ENCODE data around the gene UBXN4.
"Not testable (repeated sequence)": the region's sequence is repeated elsewhere in the genome, so short reads cannot be mapped to it uniquely, and the experiment has no call there.

The UBXN4 gene

DNA sequence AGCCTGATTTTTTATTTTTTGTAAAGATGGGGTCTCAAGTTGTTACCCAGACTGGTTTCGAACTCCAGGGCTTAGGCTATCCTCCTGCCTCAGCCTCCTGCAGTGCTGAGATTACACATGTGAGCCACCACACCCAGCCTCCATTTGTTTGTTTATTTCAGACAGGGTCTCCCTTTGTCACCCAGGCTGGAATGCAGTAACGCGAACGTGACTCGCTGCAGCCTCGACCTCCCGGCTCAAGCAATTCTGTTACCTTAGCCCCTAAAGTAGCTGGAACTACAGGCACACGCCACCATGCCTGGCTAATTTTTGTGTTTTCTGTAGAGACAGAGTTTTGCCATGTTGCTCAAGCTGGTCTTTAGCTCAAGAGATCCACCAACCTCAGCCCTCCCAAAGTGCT, 27.2 kb downstream of the UBXN4 start:
- no peak for DNase-seq

DNA sequence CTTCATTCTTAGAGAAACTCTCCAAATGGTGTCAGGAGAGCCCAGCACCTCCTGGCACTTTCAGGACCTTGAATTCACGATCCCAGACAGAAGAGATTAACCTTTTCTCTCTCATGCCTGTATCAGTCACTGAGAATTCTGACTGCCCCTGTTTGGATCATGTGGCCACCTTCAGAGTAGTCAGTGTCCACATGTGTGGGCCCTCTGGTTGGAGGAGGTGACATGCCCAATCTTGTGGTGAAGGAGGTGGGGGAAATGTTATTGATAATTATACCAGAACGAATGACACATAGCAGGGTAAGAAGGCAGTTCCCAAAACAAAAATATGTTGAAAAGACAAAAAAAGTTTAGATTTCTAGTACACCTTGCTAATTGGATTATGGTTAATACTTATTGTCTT, 31.7 kb downstream of the UBXN4 start:
- DNase-seq = no peak

DNA sequence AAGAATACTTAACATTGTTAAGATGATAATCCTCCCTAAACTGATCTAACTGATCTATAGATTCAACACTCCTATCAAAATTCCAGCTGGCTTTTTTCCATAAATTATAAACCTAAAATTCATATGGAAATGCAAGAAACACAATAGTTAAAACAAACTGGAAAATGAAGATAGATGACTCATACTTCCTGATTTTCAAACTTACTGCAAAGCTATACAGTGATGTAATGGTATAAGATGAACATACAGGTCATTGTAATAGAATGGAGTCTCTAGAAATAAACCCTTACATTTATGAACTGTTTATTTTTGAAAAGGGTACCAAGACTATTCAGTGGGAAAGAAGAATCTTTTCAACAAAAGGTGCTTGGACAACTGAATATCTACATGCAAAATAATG, 32.3 kb downstream of the UBXN4 start:
- no peak for DNase-seq

DNA sequence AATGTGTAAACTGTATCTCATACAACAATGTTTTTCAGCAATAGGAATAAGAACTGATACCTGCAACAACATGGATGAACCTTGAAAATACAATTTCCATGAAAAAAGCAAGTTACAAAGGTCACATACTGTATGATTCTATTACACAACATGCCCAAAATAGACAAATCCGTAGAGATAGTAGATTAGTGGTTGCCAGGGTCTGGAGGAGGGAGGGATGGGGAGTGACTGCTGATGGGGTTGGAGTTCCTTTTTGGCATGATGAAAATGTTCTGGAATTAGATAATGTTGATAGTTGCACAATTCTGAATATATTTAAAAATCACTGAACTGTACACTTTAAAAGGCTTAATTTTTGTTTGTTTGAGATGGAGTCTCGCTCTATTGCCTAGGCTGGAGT, 33.8 kb downstream of the UBXN4 start:
- DNase-seq = no peak

DNA sequence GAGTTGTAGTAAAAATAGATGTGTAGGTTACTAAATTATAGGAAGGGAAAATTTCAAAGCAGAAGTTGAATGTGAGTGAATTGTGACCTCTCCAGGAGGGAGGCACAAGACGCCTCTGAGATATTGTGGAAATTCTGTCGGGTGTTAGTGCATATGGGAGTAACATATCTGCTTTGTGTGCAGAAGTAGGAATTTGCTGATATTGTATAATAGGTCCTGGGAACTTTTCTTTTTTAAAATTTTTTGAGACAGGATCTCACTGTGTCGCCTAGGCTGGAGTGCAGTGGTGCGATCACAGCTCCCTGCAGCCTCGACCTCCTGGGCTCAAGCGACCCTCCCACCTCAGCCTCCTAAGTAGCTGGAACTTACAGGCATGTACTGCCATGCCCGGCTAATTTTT, 34.7 kb downstream of the UBXN4 start:
- no peak for DNase-seq

DNA sequence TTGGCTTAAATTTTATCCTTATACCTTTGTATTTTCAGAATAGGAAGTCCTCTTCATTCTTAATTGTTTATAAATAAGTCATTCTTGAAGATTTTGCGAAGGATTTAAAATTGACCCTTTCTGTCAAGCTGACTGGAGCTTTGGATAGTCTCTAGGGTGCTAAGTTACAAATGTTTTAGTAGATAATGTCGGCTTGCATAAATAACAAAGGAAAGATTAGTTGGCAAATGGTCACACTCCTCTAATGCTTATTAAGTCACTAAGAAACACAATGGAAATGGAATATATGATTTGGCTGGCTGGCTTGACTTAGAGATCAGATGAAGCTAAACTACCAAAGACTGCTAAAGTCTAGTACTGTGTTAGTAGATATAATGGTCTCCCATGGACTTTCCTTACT, 40.6 kb downstream of the UBXN4 start:
- no peak for DNase-seq

DNA sequence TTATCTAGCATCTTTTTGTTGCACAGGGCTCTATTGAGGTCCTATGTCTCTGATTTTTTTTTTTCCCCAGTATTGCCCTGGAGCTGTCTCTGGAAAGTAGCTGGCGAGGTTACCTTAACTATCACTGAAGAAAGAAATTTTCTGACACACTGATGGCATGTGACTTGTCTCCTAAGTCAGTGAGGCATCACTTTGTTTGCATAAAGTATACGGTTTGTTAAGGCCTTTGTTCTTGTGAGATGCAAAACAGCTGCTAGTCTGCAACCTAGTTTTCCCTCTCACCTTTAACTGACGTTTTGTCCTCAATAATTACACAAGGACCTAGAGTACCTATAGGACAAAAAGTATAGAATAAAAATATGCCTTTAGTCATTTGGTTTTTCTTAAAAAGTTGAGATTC, 41.8 kb downstream of the UBXN4 start:
- DNase-seq = no peak

DNA sequence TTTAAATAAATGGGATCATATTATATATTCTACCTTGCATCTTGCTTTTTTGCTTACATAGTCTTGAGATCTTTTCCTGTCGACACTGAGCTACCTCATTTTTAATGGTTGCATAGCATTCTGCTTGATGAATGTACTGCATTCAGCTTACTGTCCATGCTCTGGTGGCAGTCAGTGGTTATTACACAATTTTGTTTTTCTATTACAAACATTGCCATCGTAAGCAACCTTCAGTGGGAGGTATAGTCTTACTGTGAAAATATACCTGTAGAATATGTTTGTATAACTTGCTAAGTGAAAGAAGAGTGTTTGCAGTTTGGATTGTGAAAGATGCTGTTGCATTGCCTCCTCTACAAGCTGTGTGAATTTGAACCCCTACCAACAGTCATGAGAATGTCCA, 43.4 kb downstream of the UBXN4 start:
- no peak for DNase-seq

DNA sequence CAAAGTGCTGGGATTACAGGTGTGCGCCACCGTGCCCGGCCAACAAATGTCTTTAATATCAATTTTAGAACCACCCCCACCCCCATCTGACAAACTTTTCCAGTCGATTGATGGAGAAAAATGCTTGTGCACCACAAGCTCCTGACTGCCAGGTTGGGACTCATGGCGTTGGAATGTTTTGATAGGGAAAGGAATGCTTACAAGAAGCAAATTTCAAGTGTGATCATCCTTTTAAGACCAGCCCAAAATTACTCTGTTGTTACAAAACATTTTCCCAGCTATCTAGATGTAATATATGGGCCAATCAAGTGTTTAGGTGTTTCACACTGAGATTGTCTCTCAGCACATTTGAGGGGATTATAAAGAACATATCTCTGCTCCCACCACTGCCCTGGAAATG, 45.2 kb downstream of the UBXN4 start:
- no peak for DNase-seq

DNA sequence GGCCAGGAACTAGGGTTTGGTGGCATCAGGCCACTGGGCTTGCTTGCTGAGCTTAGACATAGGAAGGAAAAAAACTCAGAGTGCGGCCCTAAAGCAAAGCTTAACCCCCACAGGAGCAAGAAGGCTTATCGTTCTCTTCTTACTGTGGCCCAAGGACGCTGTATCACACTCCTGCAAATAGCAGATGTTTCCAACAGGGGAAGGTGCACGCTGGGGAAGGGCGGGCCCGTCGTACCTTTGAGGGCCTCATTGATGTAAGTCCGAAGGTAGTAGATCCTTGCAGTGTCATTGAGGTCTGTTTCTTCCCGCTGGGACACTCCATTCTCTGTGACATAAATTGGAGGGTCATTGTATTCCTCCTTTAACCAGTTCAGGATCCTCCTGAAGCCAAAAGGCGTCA, 48.8 kb downstream of the UBXN4 start:
- no peak for DNase-seq

DNA sequence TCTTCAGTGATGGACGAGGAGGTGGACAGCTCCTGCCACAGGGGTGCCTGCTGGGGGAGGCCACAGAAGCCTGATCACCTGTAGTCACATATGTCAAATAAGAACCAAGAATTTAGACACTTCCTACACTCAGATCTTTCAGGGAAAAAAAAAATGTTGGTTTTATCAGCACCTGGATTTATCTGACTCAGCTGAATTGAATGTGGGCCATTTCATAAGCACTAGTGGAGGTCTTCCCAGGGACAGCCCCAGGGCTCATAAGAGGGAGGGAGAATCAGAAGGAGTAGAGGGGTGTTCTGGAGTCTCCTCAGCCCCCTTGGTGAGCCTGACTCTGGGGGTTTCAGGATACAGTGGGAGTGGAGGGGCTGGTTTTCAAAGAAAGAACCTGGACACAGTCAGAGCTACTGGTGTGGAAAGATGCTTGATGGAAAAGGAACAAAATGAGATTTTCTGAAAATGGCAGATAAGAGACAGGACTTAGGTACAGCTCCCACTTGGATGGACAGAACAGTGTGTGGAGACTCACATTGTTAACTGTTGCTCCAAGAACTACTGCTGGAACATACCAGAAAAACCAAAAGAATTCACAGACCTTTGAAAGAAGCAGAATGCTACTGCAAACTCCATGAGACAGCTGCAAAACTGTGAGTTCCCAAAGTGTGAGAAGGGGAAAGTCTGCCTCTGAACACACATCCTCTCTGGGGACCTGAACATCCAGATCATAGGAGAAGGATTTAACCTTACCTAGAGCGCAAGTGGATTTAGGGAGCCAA, 49.9 kb downstream of the UBXN4 start:
- no peak for DNase-seq

DNA sequence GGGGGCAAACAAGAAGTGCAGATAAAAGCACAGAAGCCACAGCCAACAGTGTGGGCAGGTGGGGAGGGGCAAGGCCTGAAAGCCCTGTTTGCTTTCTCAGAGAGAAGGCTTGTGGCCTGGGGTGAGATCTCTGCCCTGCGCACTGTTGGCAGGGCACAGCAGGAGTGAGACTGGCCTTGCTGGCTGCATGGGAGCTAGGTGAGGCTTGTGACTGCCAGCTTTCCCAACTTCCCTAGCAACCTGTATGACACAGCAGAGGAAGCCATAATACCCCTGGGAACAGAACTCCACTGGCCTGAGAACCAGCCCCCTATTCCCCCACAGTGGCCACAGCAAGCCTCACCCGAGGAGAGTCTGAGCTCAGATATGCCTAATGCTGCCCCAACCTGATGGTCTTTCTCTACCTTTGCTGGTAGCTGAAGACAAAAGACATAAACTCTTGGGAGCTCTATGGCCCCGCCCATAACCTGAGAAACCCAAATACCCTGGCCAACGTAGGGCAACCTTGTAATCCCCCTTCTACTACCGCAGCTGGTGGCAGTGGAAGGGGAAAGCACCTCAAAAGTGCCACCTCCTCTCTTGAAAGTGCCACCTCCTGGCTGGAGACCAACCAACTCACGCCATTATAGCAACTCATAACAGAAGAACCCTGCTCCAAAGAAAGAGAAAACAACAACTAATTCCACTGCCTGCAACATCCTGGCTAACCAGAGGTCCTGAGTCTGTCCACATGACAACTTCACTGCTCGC, 50.9 kb downstream of the UBXN4 start:
- peak; percentile 56 for DNase-seq

DNA sequence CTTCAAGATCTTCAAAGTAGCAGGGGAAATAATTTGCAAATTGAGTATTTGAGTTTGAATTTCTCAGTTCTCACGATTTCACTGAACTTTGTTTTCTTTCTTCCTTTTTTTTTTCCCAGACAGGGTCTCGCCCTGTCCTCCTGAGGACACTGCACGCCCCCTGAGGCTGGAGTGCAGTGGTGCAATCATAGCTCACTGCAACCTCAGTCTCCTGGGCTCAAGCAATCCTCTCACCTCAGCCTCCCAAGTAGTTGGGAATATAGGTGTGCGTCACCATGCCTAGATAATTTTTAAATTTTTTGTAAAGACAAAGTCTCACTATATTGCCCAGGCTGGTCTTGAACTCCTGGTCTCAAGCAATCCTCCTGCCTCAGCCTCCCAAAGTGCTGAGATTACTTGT, 54.0 kb downstream of the UBXN4 start:
- not testable (repeated sequence) for DNase-seq

DNA sequence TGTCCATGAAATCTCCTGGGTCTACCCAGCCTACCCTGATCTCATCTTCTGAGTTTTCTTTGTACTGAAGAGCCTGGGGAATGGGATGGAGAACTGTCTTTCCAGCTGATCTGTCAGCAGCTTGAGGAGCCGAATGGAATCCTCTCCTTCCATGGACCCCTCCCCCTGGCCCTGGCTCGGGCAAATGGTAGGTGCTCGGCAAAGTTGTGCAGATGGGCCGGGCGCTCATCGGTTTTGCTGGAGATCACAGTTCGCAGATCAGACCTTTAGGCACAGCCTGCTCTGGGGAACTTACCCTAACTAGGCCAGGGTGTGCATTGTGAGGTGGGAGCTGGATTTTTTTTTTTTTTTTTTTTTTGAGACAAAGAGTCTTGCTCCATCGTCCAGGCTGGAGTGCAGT, 55.0 kb downstream of the UBXN4 start:
- DNase-seq = no peak

DNA sequence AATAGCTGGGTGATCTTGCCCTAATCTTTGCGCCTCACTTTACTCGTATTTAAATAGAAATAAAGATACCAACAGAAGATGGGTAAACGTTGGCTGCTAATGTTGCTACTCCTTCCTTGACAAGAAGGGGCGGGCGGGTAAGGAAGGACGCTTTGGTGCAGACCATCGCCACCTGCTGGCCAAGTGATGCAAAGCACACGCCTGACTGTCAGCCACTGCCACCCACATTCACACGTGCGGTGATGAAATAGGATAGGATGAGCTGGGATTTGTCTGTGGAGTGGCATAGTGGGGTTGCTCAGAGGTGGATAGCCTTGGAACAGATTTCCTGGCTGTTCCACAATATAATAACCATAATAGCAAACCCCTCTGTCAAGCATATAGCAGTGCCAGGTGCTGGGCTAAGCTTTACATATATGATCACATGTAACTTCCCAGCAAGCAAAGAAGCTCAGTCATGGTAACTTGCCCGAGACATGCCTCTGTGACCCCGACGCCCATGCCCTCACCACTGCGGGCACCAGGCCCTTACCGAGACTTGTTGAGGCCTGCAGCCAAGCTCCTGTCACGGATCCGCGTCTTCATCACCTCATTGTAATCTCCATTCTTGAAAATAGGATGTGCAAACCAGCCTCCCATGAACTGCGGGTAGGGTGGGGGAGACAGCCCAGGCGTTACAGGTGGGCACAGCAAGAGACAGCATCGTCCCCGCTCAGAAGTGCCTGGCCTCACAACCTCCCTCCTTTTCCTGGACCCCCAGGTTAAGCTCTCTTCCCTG, 56.0 kb downstream of the UBXN4 start:
- DNase-seq = peak; percentile 86

DNA sequence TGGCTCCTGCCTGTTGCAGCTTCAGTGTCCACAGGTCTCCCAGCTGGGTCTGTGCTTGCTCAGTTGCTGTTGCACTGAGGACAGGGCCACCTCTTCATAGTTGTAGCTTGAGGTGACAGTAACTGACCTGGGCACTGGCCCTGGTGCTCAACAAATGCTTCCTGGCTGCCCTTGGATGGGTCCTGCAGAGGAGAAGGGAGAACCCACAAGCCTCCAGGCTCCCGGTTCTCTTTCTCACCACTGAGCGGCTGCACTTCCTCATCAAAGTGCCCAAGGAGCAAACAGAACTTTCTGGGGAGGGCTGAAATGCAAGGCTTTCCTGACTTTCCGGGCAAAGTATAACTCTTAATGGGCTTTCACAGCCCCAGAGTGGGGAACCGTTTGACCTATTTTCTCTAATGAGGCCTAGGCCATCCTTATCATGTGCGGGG, 56.6 kb downstream of the UBXN4 start:
- no peak for DNase-seq

DNA sequence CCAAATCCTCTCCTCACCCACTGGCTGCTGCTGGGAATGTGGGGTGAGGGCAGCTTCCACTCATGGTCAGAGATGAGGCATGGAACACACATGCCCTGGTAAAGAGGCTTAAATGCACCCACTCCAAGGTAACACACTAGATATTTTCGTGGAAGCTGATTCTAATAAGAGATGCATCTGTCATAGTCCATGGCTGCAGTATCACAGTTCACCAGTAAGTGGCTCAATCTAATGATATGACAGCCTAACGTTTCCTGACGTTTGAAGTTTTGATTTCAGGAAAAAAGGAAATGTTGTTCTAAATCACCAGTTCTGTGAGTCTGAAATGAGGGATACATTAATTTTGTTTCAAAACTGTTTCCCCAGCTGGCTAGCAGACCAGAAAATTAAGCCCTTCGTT, 57.1 kb downstream of the UBXN4 start:
- no peak for DNase-seq

DNA sequence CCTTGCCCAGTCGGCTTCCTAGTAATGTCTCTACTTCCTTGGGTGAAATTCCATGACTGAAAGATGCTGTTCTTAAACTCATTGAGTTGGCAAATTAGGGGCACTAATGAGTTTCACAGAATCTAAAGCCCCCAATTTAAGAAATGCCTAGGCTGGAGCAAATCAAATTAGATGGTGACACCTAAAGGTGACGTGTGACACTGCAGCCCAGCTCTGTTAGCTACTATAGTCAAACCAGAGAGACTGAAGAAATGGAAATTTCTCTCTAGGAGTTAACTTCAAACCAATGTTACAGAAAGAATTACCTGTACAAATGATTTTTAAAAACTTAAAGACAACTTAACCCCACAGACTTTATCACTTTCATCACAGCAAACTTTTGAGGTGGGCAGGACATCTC, 58.1 kb downstream of the UBXN4 start:
- DNase-seq = no peak

DNA sequence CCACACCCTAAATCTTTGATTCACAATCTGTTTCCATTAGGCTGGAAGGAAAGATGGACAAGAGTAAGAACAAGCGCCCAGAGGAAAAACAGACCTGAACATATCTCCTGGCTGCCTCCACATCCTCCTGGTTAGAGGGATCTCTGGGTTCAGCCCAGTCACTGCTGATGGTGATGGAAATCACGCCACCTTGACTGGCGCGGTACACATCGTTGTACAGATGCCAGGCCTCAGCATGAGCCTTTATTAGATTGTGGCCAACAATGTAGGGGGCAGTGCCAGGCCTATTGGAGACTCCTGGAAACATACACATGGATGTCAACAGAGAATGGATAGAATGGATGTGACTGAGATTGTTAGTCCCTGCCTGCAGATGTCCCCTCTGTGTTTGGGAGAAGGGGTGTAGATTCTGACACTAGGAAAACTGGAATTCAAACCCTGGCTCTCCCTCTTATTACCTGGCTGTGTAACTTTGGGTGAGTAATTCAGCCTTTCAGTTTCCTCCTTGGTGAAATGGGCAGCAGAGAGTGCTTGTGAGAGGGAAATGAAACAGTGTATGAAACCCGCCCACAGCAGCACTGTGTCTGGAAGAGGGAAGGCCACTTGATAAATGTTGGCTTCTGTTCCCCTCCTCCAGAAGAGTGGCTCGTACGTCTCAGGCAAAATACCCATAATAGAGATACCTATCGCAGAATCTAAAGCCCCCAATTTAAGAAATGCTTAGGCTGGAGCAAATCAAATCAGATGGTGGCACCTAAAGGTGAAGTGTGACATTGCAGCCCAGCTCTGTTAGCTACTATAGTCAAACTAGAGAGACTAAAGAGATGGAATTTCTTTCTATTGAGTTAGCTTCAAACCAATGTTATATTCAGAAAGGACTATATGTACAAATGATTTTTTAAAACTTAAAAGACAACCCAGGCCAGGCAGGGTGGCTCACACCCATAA, 59.1 kb downstream of the UBXN4 start:
- no peak for DNase-seq

DNA sequence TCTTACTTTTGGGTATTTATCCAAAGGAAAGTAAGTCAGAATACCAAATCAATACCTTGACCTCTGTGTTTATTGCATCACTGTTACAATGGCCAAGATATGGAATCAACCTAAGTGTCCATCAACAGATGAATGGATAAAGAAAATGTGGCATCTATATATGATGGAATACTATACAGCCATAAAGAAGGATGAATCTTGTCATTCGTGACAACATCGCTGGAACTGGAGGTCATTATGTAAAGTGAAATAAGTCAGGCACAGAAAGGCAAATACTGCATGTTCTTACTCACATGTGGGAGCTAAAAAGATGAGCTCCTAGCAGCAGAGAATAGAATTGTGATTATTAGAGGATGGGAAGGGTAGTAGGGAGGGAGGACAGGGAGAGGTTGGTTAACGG, 60.7 kb downstream of the UBXN4 start:
- no peak for DNase-seq

DNA sequence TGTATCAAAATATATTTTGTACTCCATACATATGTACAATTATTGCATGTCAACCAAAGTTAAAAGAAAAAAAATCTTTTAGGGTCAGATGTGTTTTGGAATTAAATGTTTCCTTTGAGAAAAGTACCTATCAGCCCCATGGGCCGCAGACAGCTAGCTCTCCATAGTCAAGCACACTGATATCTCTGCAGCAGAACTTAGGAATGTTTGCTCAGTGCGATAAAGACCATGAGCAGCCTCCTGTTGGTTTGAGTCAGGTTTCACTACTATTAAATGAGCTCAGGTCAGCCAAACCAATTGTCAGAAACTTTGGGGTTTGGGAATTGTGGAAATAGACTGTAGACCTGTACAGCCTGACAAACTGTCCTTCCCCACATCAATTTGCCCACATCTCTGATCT, 61.6 kb downstream of the UBXN4 start:
- no peak for DNase-seq

DNA sequence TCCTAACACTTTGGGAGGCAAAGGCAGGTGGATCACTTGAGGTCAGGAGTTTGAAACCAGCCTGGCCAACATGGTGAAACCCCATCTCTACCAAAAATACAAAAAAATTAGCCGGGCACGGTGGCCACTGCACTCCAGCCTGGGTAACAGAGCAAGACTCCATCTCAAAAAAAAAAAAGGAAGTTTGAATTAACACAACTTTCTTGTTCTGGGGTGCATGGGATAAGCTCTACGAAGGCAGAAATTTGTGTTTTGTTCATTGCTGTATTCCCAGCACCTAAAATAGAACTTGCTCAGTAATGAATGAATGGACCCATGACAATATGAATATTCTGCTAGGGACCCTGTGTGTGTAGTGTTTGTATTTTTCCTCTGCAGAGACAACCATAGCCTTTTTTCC, 66.2 kb downstream of the UBXN4 start:
- not testable (repeated sequence) for DNase-seq
